ENCODE measurements around the gene RASA2. TPM values are rescaled to one million over a fixed set of nuclear protein-coding genes. Genes with fewer than 3 reads are reported as not detected.

Gene RASA2
- total RNA-seq, 6 experiments from 2014 or later: 12.6 to 17.7 (median 14.5) TPM

DNA sequence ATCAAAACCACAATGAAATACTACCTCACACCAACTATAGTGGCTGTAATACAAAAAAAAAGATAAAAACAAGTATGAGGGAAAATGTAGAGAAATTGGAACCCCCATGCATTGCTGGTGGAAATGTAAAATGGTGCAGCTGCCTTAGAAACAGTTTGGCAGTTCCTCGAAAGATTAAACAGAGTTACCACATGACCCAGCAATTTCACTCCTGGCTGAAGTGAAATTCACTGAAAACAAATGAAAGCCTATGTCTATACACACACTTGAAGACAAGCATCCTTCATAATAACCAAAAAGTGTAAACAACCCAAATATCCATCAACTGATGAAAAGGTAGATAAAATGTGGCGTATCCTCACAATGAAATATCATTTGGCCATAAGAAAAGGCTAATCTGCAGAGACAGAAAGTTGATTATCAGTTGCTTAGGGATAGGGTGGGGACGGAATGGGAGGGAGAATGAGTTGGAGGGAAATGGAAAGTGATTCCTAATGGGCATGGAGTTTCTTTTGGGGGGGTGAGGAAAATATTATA lies 20.1 kb upstream of the RASA2 start:
- H3K4me3 Mint-ChIP-seq: no peak overlapping the region
- DNase-seq: no peak

DNA sequence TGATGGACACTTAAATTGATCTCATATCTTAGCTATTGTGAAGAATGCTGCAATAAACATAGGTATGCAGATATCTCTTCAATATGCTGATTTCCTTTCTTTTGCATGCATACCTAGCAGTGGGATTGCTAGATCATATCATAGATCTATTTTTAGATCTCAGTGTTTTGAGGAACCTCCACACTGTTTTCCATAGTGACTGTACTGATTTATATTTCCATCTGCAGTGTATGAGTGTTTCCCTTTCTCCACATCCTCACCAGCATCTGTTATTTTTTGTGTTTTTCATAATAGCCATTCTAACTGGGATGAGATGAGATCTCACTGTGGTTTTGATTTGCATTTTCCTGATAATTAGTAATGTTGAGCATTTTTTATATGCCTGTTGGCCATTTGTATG lies 17.1 kb upstream of the RASA2 start:
- H3K4me3 Mint-ChIP-seq: no peak overlapping the region
- TF ChIP-seq, protein P1, sequence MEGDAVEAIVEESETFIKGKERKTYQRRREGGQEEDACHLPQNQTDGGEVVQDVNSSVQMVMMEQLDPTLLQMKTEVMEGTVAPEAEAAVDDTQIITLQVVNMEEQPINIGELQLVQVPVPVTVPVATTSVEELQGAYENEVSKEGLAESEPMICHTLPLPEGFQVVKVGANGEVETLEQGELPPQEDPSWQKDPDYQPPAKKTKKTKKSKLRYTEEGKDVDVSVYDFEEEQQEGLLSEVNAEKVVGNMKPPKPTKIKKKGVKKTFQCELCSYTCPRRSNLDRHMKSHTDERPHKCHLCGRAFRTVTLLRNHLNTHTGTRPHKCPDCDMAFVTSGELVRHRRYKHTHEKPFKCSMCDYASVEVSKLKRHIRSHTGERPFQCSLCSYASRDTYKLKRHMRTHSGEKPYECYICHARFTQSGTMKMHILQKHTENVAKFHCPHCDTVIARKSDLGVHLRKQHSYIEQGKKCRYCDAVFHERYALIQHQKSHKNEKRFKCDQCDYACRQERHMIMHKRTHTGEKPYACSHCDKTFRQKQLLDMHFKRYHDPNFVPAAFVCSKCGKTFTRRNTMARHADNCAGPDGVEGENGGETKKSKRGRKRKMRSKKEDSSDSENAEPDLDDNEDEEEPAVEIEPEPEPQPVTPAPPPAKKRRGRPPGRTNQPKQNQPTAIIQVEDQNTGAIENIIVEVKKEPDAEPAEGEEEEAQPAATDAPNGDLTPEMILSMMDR (IDR thresholded peaks at IDR 0.05): no peak
- H3K27ac Mint-ChIP-seq: peak overlapping the region; percentile 25; the same call in 1 of the 2 replicates
- H3K36me3 Mint-ChIP-seq (ENCODE audit: low read depth): peaks cover 18% of the 10 kb centered on the region
- peaks cover 46% of the 10 kb centered on the region for H3K4me1 Mint-ChIP-seq (ENCODE audit: low read depth)
- H3K27me3 Mint-ChIP-seq (ENCODE audit: insufficient read depth): peaks cover 2% of the 10 kb centered on the region
- DNase-seq: peak; percentile 40
- peaks cover 5% of the 10 kb centered on the region for H3K9me3 Mint-ChIP-seq

More for the DNA sequence above, 20.1 kb upstream of the RASA2 start:
- Mint-ChIP-seq H3K9me3 (no peaks in the 10 kb centered on the region), H3K4me1 (ENCODE audit: low read depth) (peaks cover 40% of the 10 kb centered on the region), H3K36me3 (ENCODE audit: low read depth) (peaks cover 18% of the 10 kb centered on the region), H3K27me3 (ENCODE audit: insufficient read depth) (peaks cover 2% of the 10 kb centered on the region), H3K27ac (no peak overlapping the region)
- TF ChIP-seq, protein P1 (IDR thresholded peaks at IDR 0.05): no peak

DNA sequence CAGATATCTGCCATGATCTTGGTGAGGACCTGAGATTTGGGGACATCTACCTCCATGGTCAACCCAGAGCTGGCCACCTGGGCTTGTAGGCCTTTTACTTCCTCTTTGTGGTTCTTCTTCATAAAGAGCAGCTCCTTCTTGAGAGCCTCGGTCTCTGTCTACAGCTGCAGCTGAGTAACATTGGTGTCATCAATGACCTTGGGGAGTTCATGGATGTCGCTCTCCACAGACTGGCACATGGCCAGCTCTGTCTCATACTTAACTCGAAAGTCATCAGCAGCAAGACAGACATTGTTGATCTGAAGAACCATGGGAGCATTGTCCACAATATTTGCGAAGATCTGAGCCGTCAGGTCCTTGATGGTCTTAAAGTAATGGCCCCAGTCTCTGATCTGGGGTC lies 15.7 kb upstream of the RASA2 start:
- H3K4me1 Mint-ChIP-seq (ENCODE audit: low read depth): peaks cover 37% of the 10 kb centered on the region
- peak overlapping the region; percentile 46 for H3K27ac Mint-ChIP-seq
- TF ChIP-seq, protein P1 (IDR thresholded peaks at IDR 0.05): no peak
- peaks cover 5% of the 10 kb centered on the region for H3K9me3 Mint-ChIP-seq
- no peak overlapping the region for H3K4me3 Mint-ChIP-seq
- peaks cover 18% of the 10 kb centered on the region for H3K36me3 Mint-ChIP-seq (ENCODE audit: low read depth)
- H3K27me3 Mint-ChIP-seq (ENCODE audit: insufficient read depth): no peaks in the 10 kb centered on the region
- peak; percentile 76 for DNase-seq

DNA sequence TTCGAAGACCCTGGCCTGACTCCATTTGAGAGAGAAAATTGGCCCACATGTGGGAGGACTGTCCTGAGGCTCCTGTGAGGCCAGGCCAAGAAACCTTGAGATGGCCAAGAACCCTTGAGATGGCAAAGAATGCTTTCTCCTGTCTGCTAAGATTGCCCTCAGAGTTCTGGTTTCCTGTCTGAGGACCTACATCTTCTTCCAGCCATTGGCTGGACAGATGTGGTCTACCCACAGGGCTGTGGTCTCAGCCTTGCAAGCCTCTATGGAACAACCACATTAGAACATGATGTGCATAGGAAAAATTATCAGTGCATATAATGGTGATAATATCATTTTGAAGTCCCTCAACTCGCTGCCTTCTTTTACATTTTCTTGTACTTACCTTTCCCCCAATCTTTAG lies 10.8 kb upstream of the RASA2 start:
- no peak overlapping the region for H3K4me3 Mint-ChIP-seq
- H3K4me1 Mint-ChIP-seq (ENCODE audit: low read depth): peaks cover 33% of the 10 kb centered on the region
- peak overlapping the region; percentile 33; the same call in 1 of the 2 replicates for H3K27ac Mint-ChIP-seq
- TF ChIP-seq, protein P1 (IDR thresholded peaks at IDR 0.05): no peak
- H3K36me3 Mint-ChIP-seq (ENCODE audit: low read depth): peaks cover 12% of the 10 kb centered on the region
- H3K27me3 Mint-ChIP-seq (ENCODE audit: insufficient read depth): peaks cover 1% of the 10 kb centered on the region; the same call in 1 of the 2 replicates
- DNase-seq: no peak
- H3K9me3 Mint-ChIP-seq: peaks cover 5% of the 10 kb centered on the region

DNA sequence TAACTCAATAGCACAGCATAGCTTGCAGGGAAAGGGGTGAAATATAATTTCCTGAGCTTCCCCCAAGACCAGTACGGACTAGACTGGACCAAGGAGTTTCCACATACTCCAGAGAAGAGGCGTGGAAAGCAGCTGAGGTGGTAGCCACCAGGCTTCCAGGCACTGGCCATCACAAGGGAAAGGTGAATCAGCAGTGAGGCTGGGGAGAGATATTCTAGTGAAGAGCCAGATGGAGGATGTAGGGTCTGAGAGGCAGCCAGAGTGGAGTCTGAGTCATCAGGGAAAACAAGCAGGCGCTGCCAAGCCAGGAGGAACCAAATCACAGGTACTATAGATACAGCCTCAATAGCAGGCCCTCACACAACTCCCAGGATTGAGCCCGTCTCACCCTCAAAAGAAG lies 9.6 kb upstream of the RASA2 start:
- TF ChIP-seq, protein P1 (IDR thresholded peaks at IDR 0.05): no peak
- Mint-ChIP-seq H3K4me1 (ENCODE audit: low read depth) (peaks cover 28% of the 10 kb centered on the region), H3K4me3 (no peak overlapping the region), H3K9me3 (peaks cover 2% of the 10 kb centered on the region), H3K27ac (peak overlapping the region; percentile 63), H3K36me3 (ENCODE audit: low read depth) (peaks cover 7% of the 10 kb centered on the region), H3K27me3 (ENCODE audit: insufficient read depth) (peaks cover 1% of the 10 kb centered on the region; the same call in 1 of the 2 replicates)
- DNase-seq: peak; percentile 90

All from HFFc6 (cell line).